Lower lobe of right lung (tissue), 2 donors: Measurements from ENCODE around the gene RASSF5. TPM values are rescaled to one million over a fixed set of nuclear protein-coding genes. Genes with fewer than 3 reads are reported as not detected.
"Not testable (repeated sequence)": the region's sequence is repeated elsewhere in the genome, so short reads cannot be mapped to it uniquely, and the experiment has no call there.

ENCODE experiments used
- ATAC-seq, 2 donors: fragments of 200-7000 bp; cut with Tn5 transposase; one replicate each; pipeline ENCODE4 v1.9.1; 2020 to 2022; ENCODE audit warnings: mild to moderate bottlenecking in 2 of 2, moderate library complexity in 2 of 2
- DNase-seq: peaks from one replicate; pipeline ENCODE4 v3.0.0-alpha.2; 2020
- H3K27ac ChIP-seq: fragments of 200-600 bp; one replicate; pipeline ENCODE4 v1.8.0; 2022
- H3K27me3 ChIP-seq: fragments of 200-600 bp; one replicate; pipeline ENCODE4 v1.8.0; 2022; ENCODE audit warnings: low read depth
- H3K36me3 ChIP-seq: fragments of 200-600 bp; one replicate; pipeline ENCODE4 v1.8.0; 2022; ENCODE audit warnings: mild to moderate bottlenecking
- H3K4me1 ChIP-seq: fragments of 200-600 bp; one replicate; pipeline ENCODE4 v1.8.0; 2022
- H3K4me3 ChIP-seq: fragments of 200-600 bp; one replicate; pipeline ENCODE4 v1.8.0; 2022; ENCODE audit warnings: mild to moderate bottlenecking
- H3K9me3 ChIP-seq: fragments of 200-600 bp; one replicate; pipeline ENCODE4 v1.8.0; 2022
- intact Hi-C: fragments of 100-400 bp; cut with DNase I; formaldehyde crosslinking; loops from one replicate; pipeline ENCODE4 v1.11.0; 2022
- total RNA-seq: library from RNA; stranded (reverse); fragmentation: NEBNext Ultra II Directional; extraction: Animal tissue kit (Norgen Biotek cat#: 25700); gene quantifications from one replicate; pipeline ENCODE4 v1.2.1, GENCODE V29; 2021
- TF ChIP-seq, protein P1 (sequence below): fragments of 200-600 bp; IDR thresholded peaks from one replicate; pipeline ENCODE4 v1.8.0; 2022; ENCODE audit warnings: antibody characterized with exemption, mild to moderate bottlenecking
- donor health status: DM: no; HTN: yes; CAD: no; lungs with severe emphysema.

RASSF5 gene
- total RNA-seq, 1 donor from 2014 or later: 48.2 TPM

GRCh38 chr1:206606867-206607266 is 99.5 kb downstream of the RASSF5 start:
- no peaks in the 10 kb centered on the region for H3K9me3 ChIP-seq
- TF ChIP-seq, protein P1, sequence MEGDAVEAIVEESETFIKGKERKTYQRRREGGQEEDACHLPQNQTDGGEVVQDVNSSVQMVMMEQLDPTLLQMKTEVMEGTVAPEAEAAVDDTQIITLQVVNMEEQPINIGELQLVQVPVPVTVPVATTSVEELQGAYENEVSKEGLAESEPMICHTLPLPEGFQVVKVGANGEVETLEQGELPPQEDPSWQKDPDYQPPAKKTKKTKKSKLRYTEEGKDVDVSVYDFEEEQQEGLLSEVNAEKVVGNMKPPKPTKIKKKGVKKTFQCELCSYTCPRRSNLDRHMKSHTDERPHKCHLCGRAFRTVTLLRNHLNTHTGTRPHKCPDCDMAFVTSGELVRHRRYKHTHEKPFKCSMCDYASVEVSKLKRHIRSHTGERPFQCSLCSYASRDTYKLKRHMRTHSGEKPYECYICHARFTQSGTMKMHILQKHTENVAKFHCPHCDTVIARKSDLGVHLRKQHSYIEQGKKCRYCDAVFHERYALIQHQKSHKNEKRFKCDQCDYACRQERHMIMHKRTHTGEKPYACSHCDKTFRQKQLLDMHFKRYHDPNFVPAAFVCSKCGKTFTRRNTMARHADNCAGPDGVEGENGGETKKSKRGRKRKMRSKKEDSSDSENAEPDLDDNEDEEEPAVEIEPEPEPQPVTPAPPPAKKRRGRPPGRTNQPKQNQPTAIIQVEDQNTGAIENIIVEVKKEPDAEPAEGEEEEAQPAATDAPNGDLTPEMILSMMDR: no peak
- peaks cover 83% of the 10 kb centered on the region for H3K36me3 ChIP-seq
- intact Hi-C loops: no loop called here
- ATAC-seq (no peak), DNase-seq (no peak)
- H3K27ac ChIP-seq: no peak overlapping the region
- no peaks in the 10 kb centered on the region for H3K27me3 ChIP-seq
- H3K4me1 ChIP-seq: peaks cover 8% of the 10 kb centered on the region
- H3K4me3 ChIP-seq: no peak overlapping the region

DNA sequence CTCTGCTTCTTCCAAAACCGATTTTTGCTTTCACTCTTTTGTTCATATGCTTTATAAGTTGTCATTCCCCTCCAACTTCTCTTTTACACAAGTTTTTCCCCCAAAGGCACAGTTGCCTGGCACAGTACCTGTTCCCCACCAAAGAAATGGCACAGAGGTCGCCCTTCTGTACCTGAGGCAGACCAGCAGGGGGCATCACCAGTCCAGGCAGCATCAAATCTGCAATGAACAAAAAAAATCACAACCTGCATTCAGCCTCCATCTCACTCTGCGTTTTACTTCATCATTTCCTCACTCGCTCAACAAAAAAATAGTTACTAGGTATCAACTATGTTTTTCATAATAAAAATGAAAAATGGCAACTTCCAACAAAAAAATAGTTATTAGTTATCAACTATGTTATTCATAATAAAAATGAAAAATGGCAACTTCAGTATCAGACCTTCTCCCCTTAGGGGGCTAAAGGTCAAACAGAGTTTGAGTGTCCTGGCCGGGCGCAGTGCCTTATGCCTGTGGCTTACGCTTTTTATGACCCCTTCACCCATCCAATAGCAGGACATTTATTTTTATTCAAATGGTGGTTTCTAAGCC is 100.9 kb downstream of the RASSF5 start:
- no peaks in the 10 kb centered on the region for H3K9me3 ChIP-seq
- H3K27ac ChIP-seq: no peak overlapping the region
- TF ChIP-seq, protein P1: peak; percentile 64
- DNase-seq (no peak), ATAC-seq (no peak)
- no peak overlapping the region for H3K4me3 ChIP-seq
- H3K4me1 ChIP-seq: peaks cover 9% of the 10 kb centered on the region
- intact Hi-C loops: no loop called here
- peaks cover 70% of the 10 kb centered on the region for H3K36me3 ChIP-seq
- H3K27me3 ChIP-seq: no peaks in the 10 kb centered on the region

GRCh38 chr1:206609229-206609991 is 102.1 kb downstream of the RASSF5 start:
- Histone ChIP-seq H3K27ac (no peak overlapping the region), H3K27me3 (no peaks in the 10 kb centered on the region), H3K36me3 (peaks cover 58% of the 10 kb centered on the region), H3K4me3 (no peak overlapping the region), H3K4me1 (peaks cover 9% of the 10 kb centered on the region), H3K9me3 (no peaks in the 10 kb centered on the region)
- no peak for DNase-seq
- intact Hi-C loops: no loop called here
- TF ChIP-seq, protein P1: no peak
- ATAC-seq: no peak

DNA sequence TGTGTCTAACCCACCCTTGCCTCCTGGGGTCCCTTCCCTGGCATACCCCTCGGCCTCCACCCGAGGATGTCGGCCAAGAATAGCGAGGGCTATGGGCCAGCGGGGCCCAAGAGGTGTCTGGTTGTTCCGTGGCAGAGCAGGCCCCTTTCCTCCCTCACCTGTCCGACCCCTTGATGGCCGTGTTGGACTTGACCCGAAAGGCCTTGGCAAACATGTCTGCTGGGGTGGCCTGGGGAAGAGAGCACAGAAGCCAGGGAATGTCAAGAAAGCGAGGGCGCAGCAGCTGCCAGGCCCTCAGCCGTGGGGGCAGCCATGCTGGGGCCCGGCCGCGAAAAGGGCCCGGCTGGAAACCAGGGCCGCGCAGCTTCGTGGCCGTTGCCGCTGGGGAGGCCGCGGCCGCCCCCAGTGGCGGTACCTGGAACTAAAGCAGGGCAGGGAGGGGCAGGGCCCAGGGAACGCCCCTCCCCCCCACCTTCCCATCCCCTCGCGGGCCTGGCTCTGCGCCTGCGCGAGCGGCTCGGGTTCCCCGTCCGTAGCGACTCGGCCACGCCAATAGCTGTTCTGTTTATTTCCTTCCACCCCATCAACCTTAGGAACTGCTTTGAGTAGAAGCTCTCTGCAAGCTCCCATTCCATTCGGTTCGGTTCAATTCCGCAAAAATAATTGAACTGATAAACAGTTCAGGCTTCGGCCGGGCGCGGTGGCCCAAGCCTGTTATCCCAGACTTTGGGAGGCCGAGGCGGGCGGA is 105.0 kb downstream of the RASSF5 start, which contains the start of gene EIF2D:
Gene EIF2D, minus strand, starts transcription at position 337 of the 748 bp plus-strand sequence. Its CDS starts 123 bp downstream, at position 214.
- intact Hi-C loops: no loop called here
- DNase-seq (peak; percentile 94), ATAC-seq (peak; percentile 99 to 100)
- no peaks in the 10 kb centered on the region for H3K9me3 ChIP-seq
- H3K4me1 ChIP-seq: peaks cover 9% of the 10 kb centered on the region
- peak within 1 kb of the TSS; percentile 67 for H3K4me3 ChIP-seq
- peaks cover 31% of the 10 kb centered on the region for H3K36me3 ChIP-seq
- TF ChIP-seq, protein P1: peak; percentile 97
- H3K27ac ChIP-seq: peak within 1 kb of the TSS; percentile 83
- H3K27me3 ChIP-seq: no peaks in the 10 kb centered on the region

- H3K4me1 ChIP-seq, H3K36me3 ChIP-seq, H3K4me3 ChIP-seq, DNase-seq, intact Hi-C loops, H3K27me3 ChIP-seq, H3K27ac ChIP-seq, H3K9me3 ChIP-seq, ATAC-seq: not testable (repeated sequence)
Measured at GRCh38 chr1:206626396-206626795, 119.1 kb downstream of the RASSF5 start.
